GM12878 (cell line): ENCODE results near the gene CNTN4.

Source experiments
- CTCF ChIP-seq, 3 experiments: IDR thresholded peaks in 2 of 3; conservative IDR thresholded peaks in 1 of 3; 2 replicates each; pipeline ENCODE4 v1.5.1; 2011; ENCODE audit warnings: low read depth in 3 of 3, low read length in 3 of 3, mild to moderate bottlenecking in 3 of 3, control low read depth in 2 of 3, moderate library complexity in 2 of 3, inconsistent platforms in 1 of 3, mixed read lengths in 1 of 3; ENCODE audit not compliant: control insufficient read depth in 2 of 3, insufficient read depth in 1 of 3; ENCODE audit errors: extremely low read depth in 1 of 3
- POLR2A ChIP-seq: IDR thresholded peaks from 2 replicates; pipeline ENCODE4 v1.6.1; 2011; ENCODE audit warnings: low read depth, mild to moderate bottlenecking, low read length
- RAD21 ChIP-seq: IDR thresholded peaks from 2 replicates; pipeline ENCODE4 v1.6.1; 2011; ENCODE audit warnings: mild to moderate bottlenecking, low read depth, low read length, moderate library complexity; ENCODE audit not compliant: insufficient read depth
- SMAD5 ChIP-seq: IDR thresholded peaks from 2 replicates; pipeline ENCODE4 v1.6.1; 2016; ENCODE audit warnings: antibody characterized with exemption, low read depth
- TF ChIP-seq, protein P1 (sequence below): IDR thresholded peaks from 2 replicates; pipeline ENCODE4 v1.6.1; 2011; ENCODE audit warnings: low read depth, low read length, improper control_type of control experiment, borderline replicate concordance

- no peak for TF ChIP-seq POLR2A
- TF ChIP-seq, protein P1, sequence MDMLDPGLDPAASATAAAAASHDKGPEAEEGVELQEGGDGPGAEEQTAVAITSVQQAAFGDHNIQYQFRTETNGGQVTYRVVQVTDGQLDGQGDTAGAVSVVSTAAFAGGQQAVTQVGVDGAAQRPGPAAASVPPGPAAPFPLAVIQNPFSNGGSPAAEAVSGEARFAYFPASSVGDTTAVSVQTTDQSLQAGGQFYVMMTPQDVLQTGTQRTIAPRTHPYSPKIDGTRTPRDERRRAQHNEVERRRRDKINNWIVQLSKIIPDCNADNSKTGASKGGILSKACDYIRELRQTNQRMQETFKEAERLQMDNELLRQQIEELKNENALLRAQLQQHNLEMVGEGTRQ, result no peak
- TF ChIP-seq RAD21, result no peak
- TF ChIP-seq SMAD5, result no peak
- no peak for TF ChIP-seq CTCF (IDR thresholded peaks at IDR 0.05 in 2 of 3, conservative IDR thresholded peaks at IDR 0.05 in 1 of 3; ENCODE audit: control insufficient read depth in 2 of 3, extremely low read depth in 1 of 3, insufficient read depth in 1 of 3, low read depth in 3 of 3, low read length in 3 of 3)
Observed at GRCh38 chr3:3037156-3037555, 938.5 kb downstream of the CNTN4 start.
